NCI-H82 (cell line): ENCODE measurements around the gene RIPOR3.
"Not testable (repeated sequence)": the region's sequence is repeated elsewhere in the genome, so short reads cannot be mapped to it uniquely, and the experiment has no call there.

ENCODE experiments used
- DNase-seq: peaks from one replicate; lab custom pipeline; 2025; lab: John Stamatoyannopoulos, UW

RIPOR3 gene

DNA sequence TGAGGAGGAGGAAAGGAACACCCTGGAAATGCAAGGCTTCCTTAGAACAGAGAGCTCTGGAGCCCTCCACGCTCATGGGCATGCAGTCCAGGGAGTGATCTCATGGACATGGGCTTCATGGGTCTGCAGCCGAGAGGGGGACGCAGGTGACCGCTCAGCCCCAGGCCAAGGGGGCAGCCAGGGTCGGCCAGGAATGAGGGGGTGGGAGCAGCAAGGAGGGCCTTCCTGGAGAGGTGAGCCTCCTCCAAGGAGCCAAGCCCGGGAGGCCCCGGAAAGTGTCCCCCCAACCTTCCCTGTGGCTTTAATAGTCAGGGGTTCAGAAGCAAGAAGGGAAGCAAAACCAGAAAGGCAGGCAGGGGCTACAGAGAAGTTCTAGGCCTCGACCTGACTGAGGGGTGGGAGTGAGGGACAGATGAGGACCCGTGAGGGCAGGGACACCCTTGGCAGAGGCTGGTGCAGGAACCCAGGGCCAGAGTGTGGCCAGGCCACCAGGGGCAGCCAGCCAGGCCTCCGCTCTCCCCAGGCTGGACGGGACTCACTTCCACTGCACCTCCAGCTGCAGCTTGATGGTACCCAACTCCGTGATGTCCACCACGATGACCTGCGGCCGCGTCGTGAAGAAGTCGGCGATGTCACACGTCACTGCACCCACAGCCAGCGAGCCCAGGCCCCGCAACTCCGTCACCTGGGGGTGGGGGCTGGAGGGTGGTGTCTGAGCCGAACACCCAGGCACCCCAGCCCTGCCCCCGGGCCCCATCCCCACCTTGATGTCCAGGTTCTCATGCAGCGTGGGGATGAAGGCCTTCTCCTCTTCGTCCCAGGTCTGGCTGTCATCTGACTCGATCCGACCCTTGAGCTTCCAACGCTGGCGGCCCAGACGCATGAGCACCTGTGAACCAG lies 83.2 kb downstream of the RIPOR3 start:
- no peak for DNase-seq

DNA sequence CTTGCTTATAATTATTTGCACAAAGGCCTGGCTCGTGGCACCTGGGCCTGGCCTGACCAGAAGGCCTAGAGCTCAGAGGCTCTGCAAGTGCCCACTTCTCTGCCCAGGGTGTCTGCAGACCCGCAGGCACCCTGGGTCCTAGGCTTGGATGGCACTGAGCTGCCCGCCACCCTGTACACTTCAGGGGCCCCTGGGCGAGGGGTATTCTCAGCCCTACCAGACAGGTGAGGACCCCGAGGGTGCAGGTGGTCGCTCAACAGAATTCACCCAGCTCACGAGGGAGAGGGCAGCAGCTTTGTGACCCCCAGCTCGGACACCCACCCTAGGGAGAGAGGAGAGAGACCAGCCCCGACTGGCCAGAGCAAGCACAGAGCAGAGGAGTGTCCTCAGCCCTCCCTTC lies 83.9 kb downstream of the RIPOR3 start:
- DNase-seq, result no peak

DNA sequence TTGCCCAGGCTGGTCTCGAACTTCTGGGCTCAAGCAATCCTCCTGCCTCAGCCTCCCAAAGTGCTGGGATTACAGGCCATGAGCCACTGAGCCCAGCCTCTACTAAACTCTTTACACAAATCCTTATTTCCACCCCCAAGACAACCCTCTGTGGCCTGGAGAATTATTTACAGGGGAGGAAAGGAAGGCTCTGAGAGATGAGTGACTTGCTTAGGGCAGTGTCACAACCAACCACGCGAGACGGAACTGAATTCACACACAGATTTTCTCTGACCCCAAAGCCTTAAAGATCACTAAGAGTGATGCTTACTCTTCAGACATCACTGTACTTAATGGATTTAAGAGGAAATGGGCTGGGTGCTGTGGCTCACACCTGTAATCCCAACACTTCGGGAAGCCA lies 86.2 kb downstream of the RIPOR3 start:
- no peak for DNase-seq

DNA sequence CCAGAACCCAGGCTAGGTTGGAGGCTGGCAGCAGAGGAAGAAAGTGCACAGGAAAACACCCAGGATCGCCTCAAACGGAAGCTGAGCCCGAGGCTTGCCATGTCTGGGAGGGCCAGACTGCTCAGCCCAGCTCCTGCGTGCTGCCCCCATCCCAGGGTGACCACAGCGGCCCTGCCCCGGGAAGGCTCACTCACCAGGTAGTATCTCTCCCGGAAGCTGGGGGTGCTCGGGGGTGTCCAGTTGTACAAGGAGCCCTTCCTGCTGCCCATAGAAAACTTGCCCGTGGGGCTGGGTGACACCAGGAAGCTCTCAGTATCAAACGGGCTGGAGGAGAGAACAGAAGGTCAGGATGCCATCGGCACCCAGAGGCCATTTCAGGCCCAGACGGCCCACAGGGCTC lies 86.9 kb downstream of the RIPOR3 start:
- no peak for DNase-seq

DNA sequence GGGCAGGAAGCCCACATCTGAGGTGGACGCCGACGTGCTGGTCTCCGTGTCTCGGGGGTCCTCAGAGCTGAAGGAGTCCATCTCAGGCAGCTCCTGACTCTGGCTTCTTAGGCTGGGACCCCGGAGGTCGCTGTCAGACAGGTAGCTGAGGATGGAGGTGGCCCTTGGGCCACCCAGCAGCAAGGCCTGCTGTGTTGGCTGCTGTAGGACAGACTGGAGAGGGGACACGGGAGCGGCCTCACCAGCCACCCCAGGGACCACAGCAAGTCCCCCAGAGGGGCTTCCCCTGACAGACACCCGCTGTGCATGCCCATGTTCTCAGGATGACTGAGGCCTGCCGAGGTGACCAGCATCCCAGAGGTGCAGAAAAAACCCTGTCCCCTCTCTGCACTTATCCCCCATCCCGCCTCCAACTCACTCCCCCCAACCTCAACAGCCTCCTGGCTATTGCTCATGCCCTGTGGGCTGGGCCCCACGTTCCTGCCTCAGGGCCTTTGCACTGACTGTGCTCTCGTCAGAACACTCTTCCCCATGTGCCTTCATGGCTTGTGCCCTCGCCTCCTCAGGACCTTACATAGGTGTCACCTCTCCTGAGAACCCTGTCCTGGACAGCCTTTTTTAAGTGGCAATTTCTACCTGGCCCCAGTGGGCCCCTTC lies 88.8 kb downstream of the RIPOR3 start:
- DNase-seq, result no peak

DNA sequence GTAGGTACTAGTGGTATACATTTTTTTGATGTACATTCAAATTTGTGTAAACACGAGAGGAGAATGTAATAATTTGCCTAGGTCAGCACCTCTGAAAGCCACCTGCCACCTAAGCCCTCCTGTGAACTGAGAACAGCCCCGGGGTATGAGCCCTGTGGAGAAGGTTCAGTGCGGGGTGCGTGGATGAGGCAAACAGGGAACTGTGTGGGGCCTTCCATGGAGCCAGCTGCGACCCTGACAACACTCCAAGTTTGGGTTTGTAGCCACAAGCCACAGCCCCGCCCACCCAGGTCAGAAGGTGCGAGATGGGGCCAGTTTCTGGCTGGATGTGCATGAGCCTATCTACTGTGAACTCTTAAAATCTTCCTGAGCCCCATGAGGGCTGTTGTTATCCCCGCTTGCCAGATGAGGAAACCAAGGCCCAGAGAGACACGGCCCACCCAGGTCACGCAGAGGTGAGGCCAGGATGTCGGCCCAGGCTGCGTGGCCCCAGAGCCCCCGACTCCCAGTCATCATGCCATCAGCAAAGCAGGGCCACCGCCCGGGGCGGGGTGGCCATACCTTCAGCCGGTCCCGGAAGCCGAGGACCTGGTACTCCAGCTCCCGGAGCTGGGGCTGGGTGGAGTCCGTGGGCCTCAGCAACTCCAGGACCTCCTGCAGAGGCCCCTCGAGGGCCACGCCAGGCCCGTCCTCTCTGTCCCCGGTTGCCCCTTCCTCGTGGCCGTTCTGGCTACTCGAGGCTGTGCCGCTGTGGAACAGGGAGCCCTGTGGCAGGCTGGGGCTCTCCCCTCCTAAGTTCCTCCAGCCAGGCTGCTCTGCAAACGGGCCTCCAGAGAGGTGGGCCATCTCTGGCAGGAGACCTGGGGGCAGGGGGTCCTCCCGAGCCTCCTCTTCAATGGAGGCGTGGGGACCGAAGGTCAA lies 89.6 kb downstream of the RIPOR3 start:
- no peak for DNase-seq

DNA sequence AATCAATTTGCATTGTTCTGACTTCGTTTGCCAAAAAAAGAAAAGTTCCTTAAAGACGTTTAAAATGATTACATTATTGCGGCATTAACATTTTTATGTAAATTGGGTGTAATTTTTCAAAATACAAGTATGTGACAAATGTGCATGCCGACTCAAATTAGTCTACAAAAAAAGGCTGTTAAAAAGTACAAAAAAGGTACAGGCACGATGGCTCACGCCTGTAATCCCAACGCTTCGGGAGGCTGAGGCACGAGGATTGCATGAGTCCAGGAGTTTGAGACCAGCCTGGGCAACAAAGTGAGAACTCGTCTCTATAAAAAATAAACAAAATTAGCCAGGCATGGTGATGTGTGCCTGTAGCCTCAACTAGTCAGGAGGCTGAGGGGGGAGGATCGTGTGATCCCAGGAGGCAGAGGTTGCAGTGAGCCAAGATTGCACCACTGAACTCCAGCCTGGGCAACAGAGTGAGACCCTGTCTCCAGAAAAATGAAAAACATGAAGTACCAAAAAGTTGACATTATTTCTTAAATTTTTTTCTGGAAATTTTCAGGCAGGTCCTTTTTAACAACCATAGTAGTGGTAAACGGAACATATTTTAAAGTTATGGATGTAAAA lies 91.0 kb downstream of the RIPOR3 start:
- DNase-seq, result no peak

DNA sequence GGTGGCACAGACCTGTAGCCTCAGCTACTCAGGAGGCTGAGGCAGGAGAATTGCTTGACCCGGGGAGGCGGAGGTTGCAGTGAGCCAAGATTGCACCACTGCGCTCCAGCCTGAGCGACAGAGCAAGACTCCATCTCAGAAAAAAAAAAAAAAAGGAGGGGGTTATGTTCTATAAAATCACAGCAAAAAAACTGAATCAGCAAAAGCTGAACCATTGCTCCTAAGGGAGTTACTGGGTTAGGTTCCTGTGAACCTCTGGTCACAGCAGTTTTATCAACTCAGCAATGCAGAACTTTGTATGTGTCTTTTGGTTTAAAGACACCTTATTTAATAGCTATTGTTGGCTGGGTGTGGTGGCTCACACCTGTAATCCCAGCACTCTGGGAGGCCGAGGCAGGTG lies 92.6 kb downstream of the RIPOR3 start:
- not testable (repeated sequence) for DNase-seq

DNA sequence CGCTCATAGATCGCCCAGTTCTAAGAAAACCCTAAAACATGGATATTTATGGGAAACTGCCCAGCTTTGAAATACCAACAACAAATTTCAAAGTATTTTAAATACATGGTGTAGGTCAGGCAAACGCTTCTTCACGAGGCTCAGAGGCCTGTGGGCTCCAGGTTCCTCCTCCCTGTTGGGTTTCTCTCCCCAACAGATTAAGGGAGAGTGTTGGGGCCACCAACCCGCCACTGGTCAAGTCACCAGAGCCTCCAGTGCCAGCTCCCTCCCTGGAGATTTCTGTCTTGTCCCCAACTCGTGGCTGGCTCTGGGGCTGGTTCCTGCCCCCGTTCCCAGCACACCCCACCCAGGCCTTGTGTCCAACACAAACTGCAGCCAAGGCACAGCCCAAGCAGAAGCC lies 93.3 kb downstream of the RIPOR3 start:
- DNase-seq, result no peak

DNA sequence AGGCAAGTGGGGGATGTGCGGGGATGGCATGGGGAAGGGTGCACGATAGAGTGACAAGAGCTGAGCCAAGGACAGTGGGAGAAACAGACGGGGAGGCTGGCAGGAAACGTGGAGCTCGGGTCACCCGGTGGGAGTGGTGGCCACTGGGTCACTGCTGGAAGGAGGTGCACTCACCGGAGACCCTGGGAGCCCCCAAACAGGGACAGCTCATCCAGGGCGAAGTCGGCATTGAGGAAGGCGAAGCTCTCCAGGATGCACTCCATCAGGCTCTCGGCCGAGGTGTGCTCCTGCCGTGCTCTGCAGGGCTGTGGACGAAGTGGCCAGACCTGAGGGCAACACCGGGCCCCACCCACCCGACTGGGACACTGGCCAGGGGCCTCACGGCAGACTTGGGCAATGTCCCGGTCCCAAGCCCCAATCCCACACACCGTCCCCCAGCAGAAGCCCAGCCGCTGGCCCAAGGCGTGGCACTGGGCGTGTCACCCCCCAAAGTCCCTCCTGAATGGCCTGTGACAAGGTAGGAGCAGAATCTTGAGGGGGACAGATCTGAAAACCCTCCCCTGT lies 93.9 kb downstream of the RIPOR3 start:
- DNase-seq, result no peak

DNA sequence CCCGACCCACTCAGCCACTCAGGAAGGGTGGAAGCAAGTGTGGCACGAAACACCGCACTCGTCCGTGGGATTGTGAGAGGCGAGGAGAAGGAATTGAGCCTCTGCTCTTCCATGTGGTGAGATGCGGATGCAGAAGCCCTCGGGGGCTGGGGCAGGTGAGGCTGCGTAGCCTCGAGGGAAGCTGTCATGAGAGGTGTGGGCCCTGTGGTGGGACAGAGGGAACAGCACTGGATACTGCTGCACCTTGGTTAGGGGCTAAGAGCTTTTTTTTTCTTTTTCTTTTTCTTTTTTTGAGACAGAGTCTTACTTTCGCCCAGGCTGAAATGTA lies 94.7 kb downstream of the RIPOR3 start:
- DNase-seq, result no peak

DNA sequence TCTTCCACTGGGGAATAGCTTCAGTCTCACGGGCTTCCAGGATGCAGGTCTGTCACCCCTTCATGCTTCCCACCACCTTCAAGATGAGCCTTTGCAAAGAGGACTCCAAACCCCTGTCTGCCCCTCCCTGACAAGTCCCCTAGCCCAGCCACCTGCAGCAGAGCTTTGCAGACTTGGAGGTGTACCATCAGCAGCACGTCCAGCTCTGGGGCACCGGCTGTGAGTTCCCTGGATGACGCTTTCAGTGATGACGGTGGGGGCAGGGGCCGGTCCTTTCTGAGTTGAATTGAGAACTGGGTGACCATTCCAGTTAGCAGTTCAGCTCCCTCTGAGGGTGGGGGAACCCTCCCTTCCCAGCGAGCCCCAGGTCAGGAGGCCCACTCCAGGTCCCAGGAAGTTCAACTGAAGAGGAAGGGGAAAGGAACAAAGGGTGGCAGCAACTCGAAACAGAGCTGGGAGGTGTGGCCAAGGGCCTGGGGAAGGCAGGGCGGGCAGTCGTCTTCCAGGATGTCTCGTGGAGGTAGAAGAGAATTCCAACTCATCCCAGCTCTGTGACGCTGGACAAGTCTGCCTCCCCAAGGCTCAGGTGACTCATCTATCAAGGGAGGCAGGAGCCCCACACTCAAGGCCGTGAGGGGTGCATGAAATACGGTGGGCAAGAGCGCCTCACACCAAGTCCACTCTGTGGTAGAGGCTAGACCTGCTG lies 95.2 kb downstream of the RIPOR3 start:
- DNase-seq, result no peak

DNA sequence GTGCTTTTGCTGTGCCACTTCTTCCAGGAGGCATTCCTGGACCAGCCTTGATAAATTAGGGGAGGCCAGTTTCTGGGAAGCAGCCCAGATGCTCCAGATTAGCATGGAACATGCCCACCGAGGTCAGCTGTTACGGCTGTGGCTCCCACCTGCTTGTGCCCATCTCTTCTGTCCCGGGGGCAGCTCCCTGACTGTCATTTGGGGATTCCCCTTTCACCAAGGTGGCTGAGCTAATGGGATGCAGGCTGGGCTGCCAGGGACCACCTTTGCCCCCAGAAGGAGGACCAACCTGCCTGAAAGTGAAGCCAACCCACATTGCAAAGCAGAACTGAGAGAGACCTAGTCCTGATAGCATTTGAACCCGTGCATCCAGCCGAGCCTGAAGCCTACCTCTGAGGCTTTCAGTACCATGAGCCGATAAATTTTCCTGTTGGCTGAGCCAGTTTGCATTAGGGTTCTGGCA lies 95.9 kb downstream of the RIPOR3 start:
- no peak for DNase-seq

DNA sequence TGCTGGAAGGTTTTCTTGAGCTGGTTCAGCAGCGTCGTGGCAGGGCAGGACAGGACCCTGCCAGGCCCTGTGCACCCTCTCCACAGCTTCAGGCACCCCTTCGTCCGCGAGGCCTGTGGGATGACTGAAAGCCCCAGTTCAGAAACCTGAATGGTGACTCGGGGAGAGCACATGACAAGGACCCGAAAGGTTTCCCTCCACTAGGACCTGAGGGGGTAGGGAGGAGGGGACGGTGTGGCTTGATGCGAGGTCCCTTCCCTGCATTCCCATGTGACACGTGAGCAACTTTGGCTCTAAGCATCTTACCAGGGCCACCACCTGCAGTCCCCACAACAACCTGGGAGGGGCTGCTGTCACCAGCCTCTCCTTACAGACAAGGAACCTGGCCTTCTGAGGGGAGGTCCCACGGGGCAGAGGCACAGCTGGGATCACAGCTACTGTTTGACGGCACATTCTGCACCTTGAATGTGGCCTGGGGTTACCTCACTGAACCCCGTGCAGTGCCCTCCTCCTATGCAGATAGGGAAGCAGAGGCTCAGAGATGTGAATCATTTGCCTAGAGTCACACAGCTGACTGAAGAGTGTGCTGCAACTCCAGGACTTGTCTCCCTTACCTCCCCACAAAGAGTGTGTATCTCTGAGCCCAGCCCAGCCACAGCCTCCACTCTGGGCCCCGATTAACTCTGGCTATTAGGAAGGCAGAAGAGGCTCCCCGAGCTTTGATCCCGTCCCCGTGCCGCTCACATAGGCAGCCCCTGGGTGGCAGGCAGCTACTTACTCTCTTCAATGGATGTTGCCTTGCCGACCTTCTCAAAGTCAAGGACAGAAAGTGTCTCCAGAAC lies 96.5 kb downstream of the RIPOR3 start:
- peak; percentile 46 for DNase-seq

DNA sequence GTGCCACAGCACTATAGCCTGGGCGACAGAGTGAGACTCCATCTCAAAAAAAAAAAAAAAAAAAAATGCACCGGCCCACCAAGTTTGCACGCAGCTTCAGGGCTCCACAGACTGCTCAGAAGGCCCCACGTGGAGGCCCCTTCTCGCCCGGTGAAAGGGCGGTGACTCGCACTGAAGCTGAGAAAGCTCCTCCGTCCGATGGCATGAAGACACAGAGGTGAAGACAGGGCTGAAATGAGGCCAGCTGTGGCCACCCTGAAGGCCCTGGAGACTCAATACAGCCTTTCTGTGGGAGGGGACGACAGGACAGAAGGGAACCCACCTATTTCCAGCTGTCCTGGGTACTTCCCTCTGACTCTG lies 97.1 kb downstream of the RIPOR3 start:
- no peak for DNase-seq

DNA sequence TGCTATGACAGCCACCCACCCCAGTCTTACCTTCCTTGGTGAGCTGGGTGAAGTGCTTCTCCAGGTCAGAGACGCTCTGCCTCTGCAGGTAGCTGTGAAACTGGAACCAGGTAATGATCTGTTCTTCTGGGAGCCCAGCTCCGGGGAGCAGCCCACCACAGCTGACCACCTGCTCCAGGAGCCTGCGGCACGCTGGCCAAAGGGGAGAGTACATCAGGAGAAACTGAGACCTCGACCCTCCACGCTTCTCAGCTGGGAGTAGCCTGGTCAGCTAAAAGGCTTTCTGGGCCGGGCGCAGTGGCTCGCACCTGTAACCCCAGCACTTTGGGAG lies 98.4 kb downstream of the RIPOR3 start:
- no peak for DNase-seq

DNA sequence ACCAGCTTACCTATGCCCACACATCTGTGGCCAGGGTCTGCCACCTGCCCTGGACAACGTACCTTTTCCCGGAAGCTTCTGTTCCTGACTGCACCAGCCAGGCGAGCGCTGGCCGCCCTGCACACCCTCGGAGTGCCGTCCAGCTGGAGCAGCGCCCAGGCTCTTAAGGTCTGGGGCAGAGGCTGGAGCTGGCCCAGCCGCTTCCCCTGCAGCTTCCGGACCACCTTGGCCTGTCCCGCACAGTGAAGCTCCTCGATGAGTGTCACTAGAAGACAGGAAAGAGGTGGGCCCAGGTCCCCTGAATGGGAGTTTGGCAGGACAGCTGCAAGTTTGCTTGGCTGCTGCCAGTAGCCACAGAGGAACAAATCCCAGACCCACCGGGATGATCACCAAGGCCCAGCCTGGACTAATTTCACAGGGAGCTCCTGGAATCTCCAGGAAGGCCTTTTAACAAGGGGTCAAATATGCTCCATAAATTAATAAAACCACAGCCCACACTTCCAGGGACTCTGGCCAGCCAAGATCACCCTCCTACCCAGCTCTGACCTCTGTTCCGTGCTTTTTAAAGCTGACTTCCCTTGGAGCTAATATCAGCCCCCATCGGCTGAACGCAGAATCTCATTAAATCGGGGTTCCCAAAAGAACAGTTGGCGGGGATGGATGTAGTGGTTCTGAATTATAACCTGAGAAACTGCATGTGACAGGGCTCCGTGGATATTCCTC lies 98.9 kb downstream of the RIPOR3 start:
- no peak for DNase-seq

DNA sequence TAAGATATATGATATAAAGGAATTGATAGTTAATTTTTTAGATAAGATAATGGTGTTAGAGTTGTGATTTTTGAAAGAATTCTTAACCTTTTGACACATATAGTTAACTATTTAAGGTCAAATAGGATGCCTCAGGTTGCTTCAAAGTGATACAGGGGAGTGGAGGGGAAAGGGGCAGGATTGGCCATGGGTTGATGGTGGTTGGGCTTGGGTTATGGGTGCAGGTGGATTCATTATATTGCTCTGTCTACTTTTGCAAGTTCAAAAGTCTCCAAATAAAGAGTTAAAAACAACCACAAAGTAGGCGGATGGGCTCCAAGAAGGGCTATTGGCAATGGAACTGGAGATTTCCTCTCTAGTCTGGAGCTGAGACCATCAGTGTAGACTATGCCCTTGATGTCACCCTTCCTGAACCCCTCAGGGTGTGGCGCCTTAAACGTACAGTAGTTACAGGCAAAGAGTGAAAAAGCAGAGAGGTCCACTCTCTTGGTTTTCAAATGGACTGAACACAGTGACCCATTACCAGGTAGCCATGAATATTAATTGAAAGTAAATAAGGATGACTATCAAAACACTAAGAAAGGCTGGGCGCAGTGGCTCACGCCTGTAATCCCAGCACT lies 100.0 kb downstream of the RIPOR3 start:
- DNase-seq, result no peak

DNA sequence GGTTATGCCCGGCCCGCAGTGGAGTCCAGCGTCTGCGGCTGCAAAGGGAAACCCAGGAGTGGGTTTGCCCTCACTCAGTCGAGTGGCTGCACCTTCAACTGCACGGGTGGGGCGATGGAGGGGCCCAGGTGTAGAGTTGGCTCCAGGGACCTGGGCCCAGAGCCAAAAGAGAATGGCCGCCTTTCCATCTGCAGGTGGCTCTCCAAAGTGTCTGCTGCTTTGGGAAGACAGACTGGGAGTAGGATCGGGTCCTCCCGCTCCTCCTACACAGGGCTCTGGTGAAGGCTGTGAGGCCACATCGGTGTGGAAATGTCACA lies 101.0 kb downstream of the RIPOR3 start:
- DNase-seq, result no peak
